T-helper 22 cell (primary cell): ENCODE results near the gene LSR.
"Not testable (repeated sequence)": the region's sequence is repeated elsewhere in the genome, so short reads cannot be mapped to it uniquely, and the experiment has no call there.

Source experiments
- DNase-seq: peaks from one replicate; pipeline ENCODE4 v3.0.0-alpha.2; 2020; ENCODE audit warnings: low read depth

Gene LSR

DNA sequence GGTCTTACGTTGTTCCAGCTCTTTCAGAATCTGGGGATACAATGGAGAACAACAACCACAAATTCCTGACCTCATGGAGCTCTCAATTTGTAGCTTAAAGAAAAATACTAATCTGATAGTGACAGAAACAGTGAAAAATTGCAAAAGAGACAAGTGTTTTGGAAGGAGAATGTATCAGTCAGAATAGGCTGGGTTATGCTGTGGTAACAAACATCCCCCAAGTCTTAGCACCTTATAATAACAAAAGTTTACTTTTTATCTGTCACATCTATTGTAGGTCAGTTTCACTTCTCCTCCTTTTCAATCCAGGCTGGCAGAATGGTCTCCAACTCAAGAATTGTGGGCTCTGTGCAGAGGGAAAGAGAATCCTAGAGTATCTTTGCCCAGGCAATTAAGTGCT is 29.8 kb upstream of the LSR start:
- DNase-seq: no peak

- DNase-seq: no peak
Measured at GRCh38 chr19:35220315-35220921, 28.4 kb upstream of the LSR start.

GRCh38 chr19:35220973-35221590 is 27.7 kb upstream of the LSR start:
- not testable (repeated sequence) for DNase-seq

GRCh38 chr19:35222373-35223015 is 26.3 kb upstream of the LSR start:
- no peak for DNase-seq

DNA sequence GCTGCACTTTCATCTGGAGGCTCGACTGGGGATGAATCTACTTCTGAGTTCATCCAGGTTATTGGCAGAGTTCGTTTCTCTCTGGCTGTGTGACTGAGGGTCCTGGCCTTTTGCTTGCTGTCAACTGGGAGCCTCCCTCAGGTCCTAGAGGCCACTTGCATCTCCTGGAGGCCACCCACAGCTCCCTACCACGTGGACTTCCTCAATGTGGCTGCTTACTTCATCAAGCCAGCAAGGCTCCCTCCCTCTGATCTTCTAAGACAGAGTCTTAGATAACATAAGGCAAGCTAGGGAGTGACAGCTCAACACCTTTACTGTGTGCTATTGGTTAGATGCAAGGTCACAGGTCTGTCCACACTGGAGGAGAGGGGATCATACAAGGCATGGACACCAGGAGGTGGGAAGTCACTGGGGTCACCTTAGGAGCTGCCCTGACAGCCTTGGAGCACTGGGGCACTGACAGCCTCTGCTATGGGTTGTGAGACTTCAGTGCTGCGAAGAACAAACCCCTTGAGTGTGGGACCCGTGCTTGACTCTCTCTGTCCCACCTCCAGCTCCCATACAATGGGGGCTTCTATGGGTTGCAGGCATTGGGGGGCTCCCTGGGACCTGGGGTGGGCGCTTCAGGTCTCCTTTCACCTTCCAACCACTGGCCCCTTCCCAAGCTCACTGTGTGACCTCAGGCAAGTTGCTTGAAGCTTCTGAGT is 25.6 kb upstream of the LSR start:
- no peak for DNase-seq

DNA sequence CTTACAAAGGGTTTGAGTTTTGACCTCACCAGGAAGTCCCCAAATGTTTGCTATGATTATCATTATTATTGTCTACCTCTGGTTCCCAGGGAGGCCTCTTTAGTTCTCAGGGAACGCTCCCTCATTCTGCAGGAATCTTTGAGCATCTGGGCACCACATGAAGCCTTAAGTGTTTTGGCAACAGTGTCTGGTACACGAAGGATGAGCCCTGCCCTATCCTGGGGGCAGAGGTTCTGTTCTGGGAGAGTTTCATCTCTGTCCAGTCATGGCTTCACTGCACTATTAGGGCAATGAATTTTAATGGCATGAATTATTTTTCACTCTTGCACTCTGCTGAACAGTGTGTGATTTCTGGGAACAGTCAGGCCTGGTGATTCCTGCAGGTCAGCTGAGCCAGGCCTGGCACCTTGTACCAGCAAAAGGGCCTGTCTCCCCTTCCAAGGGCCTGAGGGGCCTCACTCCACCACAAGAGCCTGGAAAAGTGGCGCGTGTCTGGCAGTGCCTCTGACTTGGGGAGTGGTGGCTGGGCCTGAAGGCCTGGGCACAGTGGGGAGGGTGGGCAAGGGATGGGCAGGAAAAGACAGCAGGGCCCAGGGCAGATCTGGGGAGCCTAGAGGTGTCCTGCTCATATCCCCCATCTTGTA is 24.8 kb upstream of the LSR start:
- DNase-seq: no peak

DNA sequence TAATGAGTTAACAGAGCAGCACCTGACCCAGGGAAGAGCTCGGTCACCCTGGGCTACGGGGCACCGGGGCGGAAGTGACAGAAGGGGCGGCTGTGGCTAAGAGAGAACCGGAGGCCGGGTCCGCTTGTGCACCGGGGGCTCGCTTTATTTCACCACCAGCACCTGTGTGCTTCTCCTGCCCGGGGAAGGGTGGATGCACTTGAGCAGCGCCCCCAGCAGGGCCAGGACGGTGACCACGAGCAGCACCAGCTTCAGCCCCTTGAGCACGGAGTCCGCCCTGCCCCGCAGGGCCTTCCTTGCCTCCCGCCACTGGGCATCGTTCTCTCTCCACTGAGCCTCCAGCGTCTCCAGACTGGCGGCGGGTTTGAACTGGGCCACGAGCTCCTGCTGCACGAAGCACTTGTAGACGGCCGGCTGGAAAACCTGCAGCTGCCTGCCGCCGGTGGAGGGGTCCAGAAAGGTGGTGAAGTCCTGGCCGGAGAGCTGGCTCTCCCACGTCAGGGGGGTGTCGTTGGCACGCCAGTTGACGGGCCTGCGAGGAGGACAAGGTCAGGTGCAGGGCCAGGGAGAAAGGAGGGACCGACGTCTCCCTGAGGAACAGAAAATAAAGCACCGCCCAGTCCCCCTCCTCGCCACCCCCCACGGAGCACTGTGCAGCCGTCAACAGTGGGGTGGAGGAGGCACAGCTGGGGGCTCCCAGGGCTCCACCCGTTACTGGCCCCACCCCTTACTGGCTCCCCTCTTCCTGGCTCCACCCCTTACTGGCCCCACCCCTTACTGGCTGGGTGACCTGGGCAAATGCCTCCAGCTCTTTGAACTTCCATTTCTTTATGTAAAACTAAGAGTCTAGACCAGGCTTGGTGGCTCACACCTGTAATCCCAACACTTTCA is 23.9 kb upstream of the LSR start:
- DNase-seq: no peak

DNA sequence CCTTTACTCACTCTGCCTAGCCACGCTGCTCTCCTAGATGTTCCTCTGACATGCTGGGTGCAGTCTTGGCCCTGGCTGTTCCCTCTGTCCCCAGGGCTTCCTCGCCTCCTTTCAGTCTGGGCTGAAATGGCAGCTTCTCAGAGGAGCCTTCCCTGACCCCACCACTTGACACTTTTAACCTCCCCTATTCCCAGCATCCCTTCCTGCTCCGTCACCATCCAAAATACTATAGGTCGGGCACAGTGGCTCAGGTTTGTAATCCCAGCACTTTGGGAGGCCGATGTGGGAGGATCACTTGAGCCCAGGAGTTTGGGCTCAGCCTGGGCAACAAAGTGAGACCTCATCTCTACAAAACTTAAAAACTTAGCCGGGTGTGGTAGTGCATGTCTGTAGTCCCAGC is 22.9 kb upstream of the LSR start:
- DNase-seq: no peak

- DNase-seq: no peak
Measured at GRCh38 chr19:35226748-35227147, 22.1 kb upstream of the LSR start.

GRCh38 chr19:35228177-35228930 is 20.4 kb upstream of the LSR start, which contains the start of gene FAM187B:
Gene FAM187B (minus strand): TSS chr19:35228739. CDS start chr19:35228680, 59 bp downstream.
- no peak for DNase-seq

DNA sequence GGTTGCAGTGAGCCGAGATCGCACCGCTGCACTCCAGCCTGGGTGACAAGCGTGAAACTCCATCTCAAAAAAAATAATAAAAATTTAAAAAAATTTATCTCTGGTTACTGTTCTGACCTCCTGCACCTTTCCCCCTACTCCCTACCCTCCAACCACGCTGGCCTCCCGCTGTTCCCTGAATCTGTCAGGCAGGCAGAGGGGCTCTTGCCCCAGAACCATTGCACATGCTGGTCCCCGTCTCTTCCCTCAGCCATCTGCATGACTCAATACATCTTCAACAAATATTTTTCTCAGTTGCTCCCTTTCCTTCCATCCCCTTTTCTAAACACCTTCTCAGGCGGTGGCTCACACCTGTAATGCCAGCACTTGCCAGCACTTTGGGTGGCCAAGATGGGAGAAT is 19.2 kb upstream of the LSR start:
- no peak for DNase-seq

DNA sequence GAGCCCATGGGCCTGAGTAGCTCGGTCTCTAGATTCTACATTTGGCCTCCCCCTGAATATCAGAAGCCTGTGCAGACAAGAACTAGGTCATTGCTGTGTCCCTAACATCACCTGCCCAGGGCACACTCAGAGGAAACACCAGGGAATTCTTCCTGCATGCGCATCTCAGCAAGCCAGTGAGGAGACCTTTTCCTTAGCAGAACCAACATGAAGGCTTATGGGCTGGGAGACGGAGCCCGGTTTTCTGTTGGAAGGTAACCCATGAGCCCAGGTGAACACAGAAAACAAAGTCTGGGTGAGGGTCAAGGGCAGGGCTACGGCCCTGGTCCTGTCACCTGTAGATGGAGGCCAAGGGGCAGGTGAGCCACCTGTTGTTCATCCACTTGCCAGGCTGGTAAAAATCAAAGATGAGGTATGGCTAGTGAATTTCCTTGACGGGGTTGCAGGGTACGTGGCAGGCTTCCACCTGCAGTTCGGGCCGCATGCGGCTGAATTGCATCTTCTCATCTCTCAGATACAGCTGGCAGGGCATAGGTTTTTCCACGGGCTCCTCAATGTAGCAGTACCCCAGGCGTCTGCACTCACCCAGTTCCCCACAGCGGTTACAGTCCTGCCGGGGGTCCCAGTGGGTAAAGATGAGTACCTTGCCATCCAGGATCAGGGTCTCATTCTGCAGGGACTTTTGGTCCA is 16.7 kb upstream of the LSR start:
- DNase-seq: no peak

DNA sequence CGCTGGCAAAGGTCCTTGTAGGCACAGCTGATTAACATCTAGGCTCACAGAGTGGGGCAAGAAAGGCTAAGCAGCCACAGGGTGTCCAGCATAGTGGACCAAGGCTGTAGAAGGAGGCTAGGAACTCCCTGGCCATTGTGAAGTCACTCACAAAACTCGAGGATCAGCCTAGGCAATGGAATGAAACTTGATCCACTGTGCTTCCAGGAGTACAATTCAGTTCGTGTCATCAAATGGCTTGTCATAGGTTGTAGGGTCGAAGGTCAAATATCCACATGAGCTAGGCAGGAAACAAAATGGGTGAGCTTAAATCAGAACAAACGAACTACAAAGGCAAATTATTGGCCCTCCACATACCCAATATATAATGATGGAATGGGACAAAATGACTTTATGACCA is 15.9 kb upstream of the LSR start:
- no peak for DNase-seq

DNA sequence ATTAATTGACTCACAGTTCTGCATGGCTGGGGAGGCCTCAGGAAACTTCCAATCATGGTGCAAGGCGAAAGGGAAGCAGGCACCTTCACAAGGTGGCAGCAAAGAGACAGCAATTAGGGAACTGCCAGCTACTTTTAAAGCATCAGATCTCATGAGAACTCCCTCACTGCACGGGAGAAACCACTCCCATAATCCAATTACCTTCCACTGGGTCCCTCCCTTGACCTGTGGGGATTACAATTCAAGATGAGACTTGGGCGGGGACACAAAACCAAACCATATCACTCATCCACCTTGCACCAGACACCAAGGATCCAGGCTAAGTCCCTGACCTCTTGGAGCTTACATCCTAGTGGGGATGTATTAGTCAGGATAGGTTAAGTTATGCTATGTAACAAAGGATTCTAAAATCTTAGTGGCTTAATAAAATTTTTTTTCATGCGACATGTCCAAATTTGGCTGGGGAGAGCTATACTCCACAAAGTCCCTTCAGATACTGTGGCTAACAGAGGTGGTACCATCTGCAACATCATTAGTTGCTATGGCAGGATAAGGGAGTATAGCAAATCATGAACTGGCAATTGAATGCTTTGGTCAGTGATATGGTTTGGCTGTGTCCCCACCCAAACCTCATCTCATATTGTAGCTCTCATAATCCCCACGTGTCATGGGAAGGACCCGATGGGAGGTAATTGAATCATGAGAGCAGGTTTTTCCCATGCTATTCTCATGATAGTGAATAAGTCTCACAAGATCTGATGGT is 12.0 kb upstream of the LSR start:
- DNase-seq: no peak

GRCh38 chr19:35239597-35239996 is 9.2 kb upstream of the LSR start:
- not testable (repeated sequence) for DNase-seq

GRCh38 chr19:35240327-35240726 is 8.5 kb upstream of the LSR start:
- peak; percentile 11 for DNase-seq

DNA sequence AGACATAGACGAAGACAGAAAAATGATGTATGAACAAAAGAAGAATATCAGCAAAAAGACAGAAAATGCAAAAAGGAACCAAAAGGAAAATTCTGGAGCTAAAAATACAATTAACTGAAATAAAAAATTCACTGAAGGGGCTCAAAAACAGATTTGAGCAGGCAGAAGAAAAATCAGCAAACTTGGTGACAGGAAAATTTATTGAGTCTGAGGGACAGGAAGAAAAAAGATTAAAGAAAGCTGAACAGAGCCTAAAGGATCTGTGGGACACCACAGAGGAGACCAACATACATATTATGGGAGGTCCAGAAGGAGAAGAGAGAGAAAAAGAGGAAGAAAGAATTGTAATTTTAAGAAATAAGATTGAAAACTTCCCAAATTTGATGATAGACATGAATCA is 7.4 kb upstream of the LSR start:
- no peak for DNase-seq

- DNase-seq: no peak
Measured at GRCh38 chr19:35246466-35247092, 2.2 kb upstream of the LSR start.
